Body of pancreas (tissue), 4 donors: Measurements from ENCODE around the gene RAD51B. TPM values are rescaled to one million over a fixed set of nuclear protein-coding genes. Genes with fewer than 3 reads are reported as not detected.

Source experiments
- ATAC-seq: fragments of 150-250 bp; one replicate; pipeline ENCODE4 v1.9.1; 2016
- DNase-seq, 4 donors: peaks; one replicate each; pipeline ENCODE4 v3.0.0-alpha.2; 2019
- H3K27ac ChIP-seq, 4 donors: fragments of 200-600 bp; sonication (generic); 1 replicate in 3 of 4; 2 replicates in 1 of 4; pipeline versions ENCODE4 v1.5.1 to v1.6.1; 2016 to 2019; ENCODE audit warnings: mild to moderate bottlenecking in 1 of 4, mixed read lengths in 1 of 4, moderate library complexity in 1 of 4
- H3K27me3 ChIP-seq, 2 donors: fragments of 200-600 bp; sonication (generic); one replicate each; pipeline ENCODE4 v1.6.0; 2016; ENCODE audit warnings: mild to moderate bottlenecking in 1 of 2
- H3K36me3 ChIP-seq, 2 donors: fragments of 200-600 bp; sonication (generic); replicated peaks in 1 of 2; 2 replicates each; pipeline ENCODE4 v1.5.1; 2016; ENCODE audit warnings: low read depth in 2 of 2; ENCODE audit not compliant: insufficient read depth in 1 of 2
- H3K4me1 ChIP-seq: fragments of 200-600 bp; sonication (generic); one replicate; pipeline ENCODE4 v1.6.0; 2016
- H3K4me3 ChIP-seq, 2 donors: fragments of 200-600 bp; sonication (generic); 1 replicate in 1 of 2; 2 replicates in 1 of 2; pipeline ENCODE4 v1.5.1; 2016 to 2019
- H3K9me3 ChIP-seq, 3 donors: fragments of 200-600 bp; sonication (generic); 1 replicate in 2 of 3; 2 replicates in 1 of 3; pipeline ENCODE4 v1.5.1; 2016
- CTCF ChIP-seq, 7 experiments: fragments of 450-650 bp in 4 of 7; fragments of 200-600 bp in 3 of 7; sonication (generic) in 3 of 7; IDR thresholded peaks; one replicate each; pipeline ENCODE4 v1.5.1; 2016 to 2019; ENCODE audit warnings: antibody characterized with exemption in 7 of 7
- POLR2A ChIP-seq, 3 donors: fragments of 450-650 bp; IDR thresholded peaks; one replicate each; pipeline ENCODE4 v1.6.1; 2016; ENCODE audit warnings: antibody characterized with exemption in 3 of 3, mild to moderate bottlenecking in 2 of 3
- WGBS, 2 donors: methylation state at CpG; one replicate each; pipeline ENCODE4 v1.1.5; 2017; 5-methylcytosine and 5-hydroxymethylcytosine counted together
- intact Hi-C: fragments of 100-400 bp; cut with DNase I; formaldehyde crosslinking; loops from one replicate; pipeline ENCODE4 v1.15.1; 2023
- total RNA-seq, 2 donors: library from RNA; depleted of rRNA; stranded (reverse); fragments of >200 nt; gene quantifications; one replicate each; pipeline ENCODE4 v1.1.0, GENCODE V29; 2016

RAD51B gene
- total RNA-seq, 2 donors from 2014 or later: 12.2 to 29.6 TPM

DNA sequence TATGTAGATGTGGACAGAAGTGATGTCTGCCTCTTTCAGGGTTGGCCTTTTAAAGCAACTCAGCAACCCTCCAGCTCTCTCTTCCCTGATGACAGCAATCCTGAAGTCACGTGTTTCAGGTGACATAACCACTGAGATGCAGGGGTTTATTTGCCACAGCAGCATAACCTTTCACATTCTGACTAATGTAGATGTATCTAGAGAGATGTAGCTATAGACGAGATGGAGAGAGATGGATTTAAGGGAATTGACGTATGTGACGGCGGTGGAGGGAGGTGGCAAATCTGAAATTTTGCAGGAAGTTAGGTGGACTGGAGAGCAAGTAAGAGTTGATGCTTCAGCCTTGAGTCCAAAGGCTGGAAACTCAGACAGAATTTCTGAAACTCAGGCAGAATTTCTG is 847.3 kb downstream of the RAD51B start:
- no peaks in the 10 kb centered on the region for H3K9me3 ChIP-seq
- peaks cover 44% of the 10 kb centered on the region for H3K4me1 ChIP-seq
- WGBS, 2 donors: 81 to 89% methylated on average over 5 of the region's 5 CpGs
- peak in 1 of 4 donors; percentile 3 for DNase-seq
- no peaks in the 10 kb centered on the region for H3K27me3 ChIP-seq
- TF ChIP-seq POLR2A (IDR thresholded peaks at IDR 0.05): no peak
- TF ChIP-seq CTCF (IDR thresholded peaks at IDR 0.05): no peak
- no peak overlapping the region for H3K4me3 ChIP-seq
- peak overlapping the region in 3 of 4 donors; percentile 47 to 63 (median 50) for H3K27ac ChIP-seq
- no peak for ATAC-seq
- intact Hi-C loops: no loop called here
- no peaks in the 10 kb centered on the region for H3K36me3 ChIP-seq

DNA sequence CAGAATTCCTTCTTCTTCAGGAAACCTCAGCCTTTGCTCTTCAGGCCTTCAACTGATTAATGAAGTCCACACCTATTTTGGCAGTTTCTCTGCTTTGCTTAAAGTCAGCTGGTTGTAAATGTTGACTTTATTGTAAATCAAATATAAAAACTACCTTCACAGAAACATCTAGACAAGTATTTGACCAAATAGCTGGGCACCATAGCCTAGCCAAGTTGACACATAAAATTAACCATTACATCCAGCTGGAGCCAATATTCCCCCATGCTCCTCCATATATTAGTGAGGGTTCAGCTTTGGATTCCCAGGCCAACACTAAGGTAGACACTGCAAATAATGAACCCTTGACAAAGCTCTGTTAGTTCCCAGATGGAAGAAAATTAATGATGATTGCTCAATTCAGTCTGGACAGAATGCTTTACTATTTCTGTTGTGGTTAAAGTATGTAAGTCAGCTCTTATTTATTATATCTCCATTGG is 847.8 kb downstream of the RAD51B start:
- Histone ChIP-seq H3K36me3 (no peaks in the 10 kb centered on the region), H3K4me1 (peaks cover 49% of the 10 kb centered on the region), H3K27ac (peak overlapping the region; percentile 34 to 63 (median 48)), H3K9me3 (no peaks in the 10 kb centered on the region), H3K27me3 (no peaks in the 10 kb centered on the region), H3K4me3 (no peak overlapping the region)
- ATAC-seq (peak; percentile 41), DNase-seq (peak in 1 of 4 donors; percentile 2)
- intact Hi-C loops: no loop called here
- no peak for TF ChIP-seq POLR2A (IDR thresholded peaks at IDR 0.05)

GRCh38 chr14:68668028-68668427 is 848.4 kb downstream of the RAD51B start:
- ATAC-seq (no peak), DNase-seq (peak in 2 of 4 donors; percentile 8 to 9)
- peaks cover 56% of the 10 kb centered on the region for H3K4me1 ChIP-seq
- no peaks in the 10 kb centered on the region for H3K36me3 ChIP-seq
- H3K27me3 ChIP-seq: no peaks in the 10 kb centered on the region
- H3K9me3 ChIP-seq: no peaks in the 10 kb centered on the region
- 67 to 88% methylated on average over 1 to 4 of the region's 4 CpGs for WGBS, 2 donors
- H3K27ac ChIP-seq: peak overlapping the region; percentile 34 to 63 (median 48)
- no peak overlapping the region for H3K4me3 ChIP-seq
- TF ChIP-seq POLR2A (IDR thresholded peaks at IDR 0.05) (no peak), CTCF (IDR thresholded peaks at IDR 0.05) (no peak)
- intact Hi-C loops: no loop called here

DNA sequence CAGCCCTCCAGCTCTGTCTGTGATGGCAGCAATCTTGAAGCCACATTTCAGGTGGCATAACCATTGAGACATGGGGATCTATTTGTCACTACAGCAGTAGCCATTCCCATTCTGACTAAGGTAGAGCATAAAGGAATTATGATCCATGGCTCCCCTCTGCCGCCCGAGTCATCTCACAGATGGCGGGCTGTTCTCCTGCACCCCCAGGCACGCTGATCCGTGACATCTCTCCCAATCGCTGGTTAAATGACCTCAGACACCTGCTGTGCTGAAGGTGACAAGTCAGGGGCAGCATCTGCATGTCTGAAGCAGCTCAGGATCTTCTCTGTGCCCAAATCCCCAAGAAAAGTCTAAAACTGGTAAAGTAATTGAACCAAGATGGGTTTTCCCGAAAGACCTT is 849.0 kb downstream of the RAD51B start:
- ATAC-seq (no peak), DNase-seq (peak in 2 of 4 donors; percentile 5)
- TF ChIP-seq POLR2A (IDR thresholded peaks at IDR 0.05) (no peak), CTCF (IDR thresholded peaks at IDR 0.05) (no peak)
- H3K36me3 ChIP-seq: no peaks in the 10 kb centered on the region
- H3K4me1 ChIP-seq: peaks cover 61% of the 10 kb centered on the region
- peak overlapping the region in 3 of 4 donors; percentile 4 to 63 (median 34) for H3K27ac ChIP-seq
- intact Hi-C loops: no loop called here
- H3K4me3 ChIP-seq: no peak overlapping the region
- no peaks in the 10 kb centered on the region for H3K27me3 ChIP-seq
- no peaks in the 10 kb centered on the region for H3K9me3 ChIP-seq
- 86 to 97% methylated on average over 7 of the region's 7 CpGs for WGBS, 2 donors

DNA sequence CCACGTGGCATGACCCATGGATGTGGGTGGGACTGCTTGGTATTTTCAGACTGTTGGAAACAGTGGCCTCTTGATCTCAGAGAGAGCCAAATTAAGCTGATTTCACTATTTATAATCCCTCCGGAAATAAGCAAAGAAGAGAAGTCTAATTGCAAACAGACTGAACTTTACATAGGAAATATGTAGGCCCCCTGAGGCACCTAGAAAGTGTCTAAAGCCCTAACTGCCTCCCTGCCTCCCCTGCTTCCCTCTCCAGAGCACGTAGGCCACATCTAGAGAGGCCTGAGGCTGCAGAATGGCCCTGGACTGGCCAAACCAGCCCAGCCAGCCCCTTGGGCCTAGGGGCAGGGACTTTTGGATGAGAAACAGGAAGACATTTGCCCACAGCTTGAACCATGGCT is 849.5 kb downstream of the RAD51B start:
- H3K4me1 ChIP-seq: peaks cover 61% of the 10 kb centered on the region
- no peaks in the 10 kb centered on the region for H3K9me3 ChIP-seq
- H3K36me3 ChIP-seq: no peaks in the 10 kb centered on the region
- H3K27me3 ChIP-seq: no peaks in the 10 kb centered on the region
- no peak overlapping the region for H3K4me3 ChIP-seq
- intact Hi-C loops: no loop called here
- 66 to 78% methylated on average over 3 of the region's 3 CpGs for WGBS, 2 donors
- H3K27ac ChIP-seq: peak overlapping the region in 1 of 4 donors; percentile 4
- no peak for TF ChIP-seq CTCF (IDR thresholded peaks at IDR 0.05)
- ATAC-seq: no peak
- peak in 2 of 4 donors; percentile 4 for DNase-seq
